ENCODE measurements around the gene IFT27.

Gene IFT27

GRCh38 chr22:36734171-36735058 is 41.5 kb downstream of the IFT27 start:
- peaks cover 11% of the 10 kb centered on the region; the same call in 1 of the 2 replicates for H3K27me3 ChIP-seq (ENCODE audit: control insufficient read depth, low read length)
- no peaks in the 10 kb centered on the region for H3K36me3 ChIP-seq (ENCODE audit: control insufficient read depth, low read length)
- no peaks in the 10 kb centered on the region for H3K79me2 ChIP-seq (ENCODE audit: control insufficient read depth, low read length)
- H3K27ac ChIP-seq (ENCODE audit: low read depth, low read length): no peak overlapping the region
- H3F3A ChIP-seq (ENCODE audit: control insufficient read depth, insufficient read depth): no peaks in the 10 kb centered on the region
- no peaks in the 10 kb centered on the region for H3K9me2 ChIP-seq (replicated peaks; ENCODE audit: control insufficient read depth, low read length)
- H3K4me1 ChIP-seq (ENCODE audit: control insufficient read depth, low read length): no peaks in the 10 kb centered on the region; the same call in 1 of the 2 replicates
- TF ChIP-seq EZH2phosphoT487 (IDR thresholded peaks at IDR 0.05; ENCODE audit: borderline replicate concordance, low read length) (no peak), CTCF (IDR thresholded peaks at IDR 0.05; ENCODE audit: low read depth, low read length, poor library complexity, severe bottlenecking) (no peak)
- H3K4me3 ChIP-seq (ENCODE audit: low read length): no peak overlapping the region
- no peak overlapping the region for H3K4me2 ChIP-seq (ENCODE audit: low read length)
- no peaks in the 10 kb centered on the region for H4K20me1 ChIP-seq (ENCODE audit: control insufficient read depth, insufficient read depth, low read depth, low read length)
- no peaks in the 10 kb centered on the region for H3K9me3 ChIP-seq (ENCODE audit: control insufficient read depth, insufficient read depth, low read length)

- Histone ChIP-seq H3K36me3 (ENCODE audit: control insufficient read depth, low read length) (no peaks in the 10 kb centered on the region), H3K27me3 (ENCODE audit: control insufficient read depth, low read length) (peaks cover 11% of the 10 kb centered on the region; the same call in 1 of the 2 replicates), H3K27ac (ENCODE audit: low read depth, low read length) (no peak overlapping the region), H3K4me3 (ENCODE audit: low read length) (no peak overlapping the region), H3K4me1 (ENCODE audit: control insufficient read depth, low read length) (no peaks in the 10 kb centered on the region; the same call in 1 of the 2 replicates), H3K9me3 (ENCODE audit: control insufficient read depth, insufficient read depth, low read length) (no peaks in the 10 kb centered on the region), H3K79me2 (ENCODE audit: control insufficient read depth, low read length) (no peaks in the 10 kb centered on the region), H4K20me1 (ENCODE audit: control insufficient read depth, insufficient read depth, low read depth, low read length) (no peaks in the 10 kb centered on the region), H3K4me2 (ENCODE audit: low read length) (no peak overlapping the region), H3F3A (ENCODE audit: control insufficient read depth, insufficient read depth) (no peaks in the 10 kb centered on the region), H3K9me2 (replicated peaks; ENCODE audit: control insufficient read depth, low read length) (no peaks in the 10 kb centered on the region)
- TF ChIP-seq EZH2phosphoT487 (IDR thresholded peaks at IDR 0.05; ENCODE audit: borderline replicate concordance, low read length) (no peak), CTCF (IDR thresholded peaks at IDR 0.05; ENCODE audit: low read depth, low read length, poor library complexity, severe bottlenecking) (no peak)
Observed at GRCh38 chr22:36733271-36733670, 42.6 kb downstream of the IFT27 start.

- TF ChIP-seq EZH2phosphoT487 (IDR thresholded peaks at IDR 0.05; ENCODE audit: borderline replicate concordance, low read length) (no peak), CTCF (IDR thresholded peaks at IDR 0.05; ENCODE audit: low read depth, low read length, poor library complexity, severe bottlenecking) (no peak)
- Histone ChIP-seq H3K4me3 (ENCODE audit: low read length) (no peak overlapping the region), H3K9me3 (ENCODE audit: control insufficient read depth, insufficient read depth, low read length) (no peaks in the 10 kb centered on the region)
Observed at GRCh38 chr22:36732609-36733008, 43.3 kb downstream of the IFT27 start.

More at GRCh38 chr22:36732609-36733008, 43.3 kb downstream of the IFT27 start:
- Histone ChIP-seq H3K27me3 (ENCODE audit: control insufficient read depth, low read length) (peaks cover 8% of the 10 kb centered on the region; the same call in 1 of the 2 replicates), H3K27ac (ENCODE audit: low read depth, low read length) (no peak overlapping the region), H3K4me2 (ENCODE audit: low read length) (no peak overlapping the region), H3K9me2 (replicated peaks; ENCODE audit: control insufficient read depth, low read length) (no peaks in the 10 kb centered on the region), H4K20me1 (ENCODE audit: control insufficient read depth, insufficient read depth, low read depth, low read length) (no peaks in the 10 kb centered on the region), H3K4me1 (ENCODE audit: control insufficient read depth, low read length) (no peaks in the 10 kb centered on the region; the same call in 1 of the 2 replicates), H3F3A (ENCODE audit: control insufficient read depth, insufficient read depth) (no peaks in the 10 kb centered on the region), H3K79me2 (ENCODE audit: control insufficient read depth, low read length) (no peaks in the 10 kb centered on the region), H3K36me3 (ENCODE audit: control insufficient read depth, low read length) (no peaks in the 10 kb centered on the region)

Data from DOHH2 (cell line).